ENCODE results near the gene UGT1A3.

UGT1A3 gene

GRCh38 chr2:233791151-233791882 is 62.5 kb downstream of the UGT1A3 start:
- no peak for DNase-seq (ENCODE audit: low read depth)

GRCh38 chr2:233791883-233792329 is 63.1 kb downstream of the UGT1A3 start:
- DNase-seq (ENCODE audit: low read depth), result no peak
- H3K4me3 ChIP-seq (ENCODE audit: low read depth, low read length), result no peak overlapping the region

More at GRCh38 chr2:233791151-233791882, 62.5 kb downstream of the UGT1A3 start:
- H3K4me3 ChIP-seq (ENCODE audit: low read depth, low read length), result no peak overlapping the region

- no peak overlapping the region for H3K4me3 ChIP-seq (ENCODE audit: low read depth, low read length)
- DNase-seq (ENCODE audit: low read depth), result no peak
Observed at GRCh38 chr2:233792720-233793119, 63.9 kb downstream of the UGT1A3 start.

GRCh38 chr2:233793465-233794127 is 64.8 kb downstream of the UGT1A3 start:
- no peak for DNase-seq (ENCODE audit: low read depth)
- no peak overlapping the region for H3K4me3 ChIP-seq (ENCODE audit: low read depth, low read length)

GRCh38 chr2:233794128-233794658 is 65.4 kb downstream of the UGT1A3 start:
- no peak for DNase-seq (ENCODE audit: low read depth)
- H3K4me3 ChIP-seq (ENCODE audit: low read depth, low read length), result no peak overlapping the region

GRCh38 chr2:233795735-233796171 is 66.9 kb downstream of the UGT1A3 start:
- no peak for DNase-seq (ENCODE audit: low read depth)
- no peak overlapping the region for H3K4me3 ChIP-seq (ENCODE audit: low read depth, low read length)

- no peak for DNase-seq (ENCODE audit: low read depth)
- H3K4me3 ChIP-seq (ENCODE audit: low read depth, low read length), result no peak overlapping the region
Observed at GRCh38 chr2:233796254-233796653, 67.4 kb downstream of the UGT1A3 start.

- H3K4me3 ChIP-seq (ENCODE audit: low read depth, low read length), result no peak overlapping the region
- no peak for DNase-seq (ENCODE audit: low read depth)
Observed at GRCh38 chr2:233798335-233799086, 69.7 kb downstream of the UGT1A3 start.

GRCh38 chr2:233799087-233799665 is 70.3 kb downstream of the UGT1A3 start:
- no peak overlapping the region for H3K4me3 ChIP-seq (ENCODE audit: low read depth, low read length)
- DNase-seq (ENCODE audit: low read depth), result no peak

GRCh38 chr2:233799716-233800115 is 70.9 kb downstream of the UGT1A3 start:
- DNase-seq (ENCODE audit: low read depth), result no peak

GRCh38 chr2:233800208-233800607 is 71.4 kb downstream of the UGT1A3 start:
- H3K4me3 ChIP-seq (ENCODE audit: low read depth, low read length), result no peak overlapping the region
- DNase-seq (ENCODE audit: low read depth), result no peak

More at GRCh38 chr2:233799716-233800115, 70.9 kb downstream of the UGT1A3 start:
- no peak overlapping the region for H3K4me3 ChIP-seq (ENCODE audit: low read depth, low read length)

GRCh38 chr2:233801357-233802131 is 72.7 kb downstream of the UGT1A3 start:
- no peak overlapping the region for H3K4me3 ChIP-seq (ENCODE audit: low read depth, low read length)
- no peak for DNase-seq (ENCODE audit: low read depth)

GRCh38 chr2:233802132-233802815 is 73.4 kb downstream of the UGT1A3 start:
- no peak for DNase-seq (ENCODE audit: low read depth)
- H3K4me3 ChIP-seq (ENCODE audit: low read depth, low read length), result no peak overlapping the region

GRCh38 chr2:233803292-233803911 is 74.6 kb downstream of the UGT1A3 start:
- no peak for DNase-seq (ENCODE audit: low read depth)
- H3K4me3 ChIP-seq (ENCODE audit: low read depth, low read length), result no peak overlapping the region

GRCh38 chr2:233803994-233804393 is 75.2 kb downstream of the UGT1A3 start:
- no peak for DNase-seq (ENCODE audit: low read depth)
- no peak overlapping the region for H3K4me3 ChIP-seq (ENCODE audit: low read depth, low read length)

- no peak for DNase-seq (ENCODE audit: low read depth)
- H3K4me3 ChIP-seq (ENCODE audit: low read depth, low read length), result no peak overlapping the region
Observed at GRCh38 chr2:233807215-233807865, 78.5 kb downstream of the UGT1A3 start.

Data from skeletal muscle cell (primary cell).